ENCODE measurements around the gene SBSN. TPM values are rescaled to one million over a fixed set of nuclear protein-coding genes. Genes with fewer than 3 reads are reported as not detected.

Gene SBSN
- total and polyA plus RNA-seq, 9 of the 15 experiments (the other 6 are each of a cell fraction or from before 2014, with no cell fraction given): 0.05 TPM; not detected in 8

GRCh38 chr19:35486268-35486708, 41.8 kb downstream of the SBSN start:
- Histone ChIP-seq H3K4me1 (replicated peaks in 1 of 2; ENCODE audit: control insufficient read depth in 2 of 2, insufficient read depth in 2 of 2, low read length in 2 of 2) (no peaks in the 10 kb centered on the region), H3K79me2 (ENCODE audit: control insufficient read depth, insufficient read depth, low read length) (no peaks in the 10 kb centered on the region), H2AFZ (ENCODE audit: low read depth, low read length) (no peak overlapping the region), H3K27me3 (ENCODE audit: control insufficient read depth in 2 of 2, insufficient read depth in 2 of 2, low read length in 2 of 2) (peaks cover 41 to 50% of the 10 kb centered on the region in 2 experiments; a peak in 4 of 5 replicates), H4K20me1 (replicated peaks; ENCODE audit: control insufficient read depth, insufficient read depth, low read length) (peaks cover 2% of the 10 kb centered on the region; the same call in 1 of the 2 replicates), H3K9me1 (ENCODE audit: control insufficient read depth, insufficient read depth, low read length) (no peaks in the 10 kb centered on the region), H3K9me3 (replicated peaks; ENCODE audit: control insufficient read depth, insufficient read depth, low read depth, low read length) (no peaks in the 10 kb centered on the region), H3K4me3 (no peak overlapping the region), H3K4me2 (ENCODE audit: insufficient read depth, low read length) (no peak overlapping the region), H3K9ac (ENCODE audit: insufficient read depth in 1 of 2, low read depth in 2 of 2, low read length in 2 of 2) (no peak overlapping the region), H3K27ac (ENCODE audit: extremely low read depth, low read depth, low read length) (no peak overlapping the region), H3K36me3 (ENCODE audit: control insufficient read depth, insufficient read depth, low read length) (no peaks in the 10 kb centered on the region)
- 3% methylated on average over 3 of the region's 3 CpGs for WGBS (ENCODE audit: insufficient coverage, low coverage, missing lambda C conversion rate)
- DNase-seq (ENCODE audit: extremely low read depth in 1 of 4, low spot score in 3 of 4) (no peak), ATAC-seq (no peak), FAIRE-seq (no peak)
- in situ Hi-C loops (cut with MboI) (no loop called here), intact Hi-C loops (cut with micrococcal nuclease) (no loop called here)
- POLR2A ChIA-PET: interaction anchor here (0.6 to 2.4 kb wide), 6 partner anchors 8 to 518 kb away, joined by 3 to 7 read pairs (median 3); no protein-coding TSS in a partner anchor
- CTCF ChIA-PET (ENCODE audit: low intra/inter-chr PET ratio): no interaction called here
- no TSS peak for BruUV-seq (replicated peaks)
- TF ChIP-seq ARID4B (CRISPR knock-in tag; IDR thresholded peaks at IDR 0.05) (no peak), KAT7 (CRISPR knock-in tag; IDR thresholded peaks at IDR 0.05; ENCODE audit: borderline replicate concordance) (no peak), MAFF (IDR thresholded peaks at IDR 0.05; ENCODE audit: low read length) (no peak), POLR2H (tag; IDR thresholded peaks at IDR 0.05; ENCODE audit: low read depth) (no peak), MTF1 (CRISPR knock-in tag; IDR thresholded peaks at IDR 0.05; ENCODE audit: borderline replicate concordance) (no peak), ZNF121 (CRISPR knock-in tag; conservative IDR thresholded peaks at IDR 0.05) (no peak), SPI1 (IDR thresholded peaks at IDR 0.05; ENCODE audit: borderline replicate concordance, low read depth, low read length) (no peak), THRB (CRISPR knock-in tag; conservative IDR thresholded peaks at IDR 0.05) (no peak)

All from K562 (cell line).